ENCODE measurements around the gene AIPL1.
A peak's percentile ranks its signal among the peaks of the same experiment; 100 is the strongest.

The AIPL1 gene

DNA sequence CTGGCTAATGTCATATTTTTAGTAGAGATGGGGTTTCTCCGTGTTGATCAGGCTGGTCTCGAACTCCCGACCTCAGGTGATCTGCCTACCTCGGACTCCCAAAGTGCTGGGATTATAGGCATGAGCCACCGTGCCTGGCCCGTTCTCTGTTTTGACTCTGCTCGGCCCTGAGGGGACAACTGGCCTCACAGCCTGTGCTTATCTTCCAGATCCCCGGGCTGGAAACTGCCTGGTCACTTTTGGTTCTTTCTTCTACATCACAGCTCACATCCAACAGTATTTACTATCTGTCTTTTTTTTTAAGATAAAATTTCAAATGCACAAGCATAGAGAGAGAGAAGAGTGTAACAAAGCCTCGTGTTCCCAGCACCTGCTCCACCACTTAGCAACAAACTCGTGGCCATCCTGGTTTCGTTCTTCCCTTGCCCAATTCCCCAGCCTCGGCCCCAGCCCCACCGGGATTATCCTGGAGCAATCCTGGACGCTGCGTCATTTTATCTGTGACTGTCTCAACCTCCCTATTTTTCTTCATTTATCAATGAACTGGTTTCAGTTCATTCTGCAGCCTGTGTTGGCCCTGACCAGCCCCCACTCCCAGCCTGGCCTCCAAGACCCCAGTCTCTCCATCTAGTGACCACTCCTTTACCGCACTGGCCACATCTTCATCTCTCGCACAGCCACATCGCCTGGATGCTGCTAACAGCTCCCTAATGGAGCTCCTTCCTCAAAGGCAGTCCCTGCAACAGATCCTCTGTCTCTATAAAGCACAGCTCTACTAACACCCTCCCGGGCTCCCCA, 30.5 kb upstream of the AIPL1 start:
- DNase-seq (ENCODE audit: low read depth), result no peak

DNA sequence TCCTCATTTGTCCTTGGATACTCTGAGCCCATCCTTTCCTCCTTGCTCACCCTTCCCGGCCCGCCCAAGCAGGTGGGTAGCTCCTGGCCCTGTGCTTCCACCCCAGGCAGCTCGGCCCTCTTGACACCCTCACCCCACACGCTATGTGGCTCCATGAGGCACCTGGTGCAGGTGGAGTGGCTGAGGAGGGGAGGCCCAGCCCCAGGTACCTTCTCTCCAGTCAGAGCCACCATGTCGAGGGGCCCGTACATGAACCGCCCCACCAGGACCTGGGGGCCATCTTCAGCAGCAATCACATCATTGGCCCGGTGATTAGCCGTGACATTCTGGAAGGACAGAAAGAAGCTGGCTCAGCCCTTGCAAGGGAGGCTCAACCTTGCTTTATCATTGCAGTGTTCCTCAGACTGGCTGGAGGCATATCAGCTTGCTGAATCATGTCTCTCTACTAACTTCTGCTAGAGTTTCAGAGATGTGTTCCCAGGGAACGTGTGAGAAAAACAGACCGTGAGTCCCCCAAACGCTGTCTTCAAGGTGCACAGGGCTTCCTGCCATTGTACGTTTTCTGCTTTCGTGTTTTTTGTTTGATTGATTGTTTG, 29.6 kb upstream of the AIPL1 start:
- no peak for DNase-seq (ENCODE audit: low read depth)

DNA sequence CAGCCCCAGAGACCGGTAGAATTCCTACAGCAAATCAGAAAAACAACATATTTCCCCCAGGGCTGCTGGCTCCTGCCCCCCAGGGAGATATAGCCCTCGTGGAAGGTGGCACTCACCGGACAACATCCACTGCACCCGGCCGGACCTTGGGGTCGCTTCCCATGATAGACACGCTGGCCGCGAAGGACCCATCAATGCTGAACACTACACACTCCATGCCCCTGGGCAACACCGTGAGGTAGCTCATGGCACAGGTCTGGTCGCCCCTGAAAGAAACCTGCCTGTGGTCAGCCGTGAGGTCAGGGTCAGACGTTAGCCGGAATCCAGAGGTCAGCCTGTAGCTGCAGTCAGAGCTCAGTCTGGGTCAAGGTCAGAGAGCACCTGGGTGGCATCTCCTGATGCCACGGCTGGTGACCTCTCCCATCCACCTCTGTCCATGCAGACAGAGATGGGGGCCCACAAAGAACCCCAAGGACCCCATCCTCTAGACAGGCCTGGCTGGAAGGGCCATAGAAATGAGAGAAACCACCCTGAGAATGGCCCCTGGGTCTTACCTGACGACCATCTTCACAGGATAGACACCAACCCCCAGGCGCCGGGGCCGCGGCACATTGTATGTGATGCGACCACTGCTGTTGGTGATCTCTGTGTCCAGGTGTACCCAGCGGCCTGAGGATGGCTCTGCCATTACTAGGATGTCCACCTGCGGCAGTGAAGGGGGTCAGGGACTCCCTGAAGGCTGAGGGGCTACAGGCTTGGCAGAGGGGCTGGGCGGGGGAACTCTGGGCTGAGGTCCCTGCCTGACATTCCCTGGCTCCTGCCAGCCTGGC, 28.9 kb upstream of the AIPL1 start:
- DNase-seq (ENCODE audit: low read depth), result no peak

DNA sequence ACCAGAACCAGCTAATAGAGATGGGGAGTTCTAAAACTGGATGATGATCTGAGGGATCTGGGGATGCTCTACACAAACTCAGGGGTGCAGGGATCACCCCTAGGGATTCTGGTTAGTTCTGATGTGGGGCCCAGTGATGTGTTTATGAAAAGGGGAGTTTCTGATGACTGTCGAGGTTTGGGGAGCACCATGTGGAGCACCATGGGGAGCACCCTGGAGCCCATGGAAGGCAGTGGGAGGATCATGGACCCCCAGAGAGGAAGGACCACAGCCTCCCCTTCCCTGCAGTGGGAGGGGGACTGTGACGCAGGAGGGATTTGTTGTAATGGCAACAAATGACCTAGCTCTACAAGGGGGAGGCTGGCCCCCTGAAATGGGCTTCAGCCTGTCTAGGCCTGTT, 27.8 kb upstream of the AIPL1 start:
- no peak for DNase-seq (ENCODE audit: low read depth)

DNA sequence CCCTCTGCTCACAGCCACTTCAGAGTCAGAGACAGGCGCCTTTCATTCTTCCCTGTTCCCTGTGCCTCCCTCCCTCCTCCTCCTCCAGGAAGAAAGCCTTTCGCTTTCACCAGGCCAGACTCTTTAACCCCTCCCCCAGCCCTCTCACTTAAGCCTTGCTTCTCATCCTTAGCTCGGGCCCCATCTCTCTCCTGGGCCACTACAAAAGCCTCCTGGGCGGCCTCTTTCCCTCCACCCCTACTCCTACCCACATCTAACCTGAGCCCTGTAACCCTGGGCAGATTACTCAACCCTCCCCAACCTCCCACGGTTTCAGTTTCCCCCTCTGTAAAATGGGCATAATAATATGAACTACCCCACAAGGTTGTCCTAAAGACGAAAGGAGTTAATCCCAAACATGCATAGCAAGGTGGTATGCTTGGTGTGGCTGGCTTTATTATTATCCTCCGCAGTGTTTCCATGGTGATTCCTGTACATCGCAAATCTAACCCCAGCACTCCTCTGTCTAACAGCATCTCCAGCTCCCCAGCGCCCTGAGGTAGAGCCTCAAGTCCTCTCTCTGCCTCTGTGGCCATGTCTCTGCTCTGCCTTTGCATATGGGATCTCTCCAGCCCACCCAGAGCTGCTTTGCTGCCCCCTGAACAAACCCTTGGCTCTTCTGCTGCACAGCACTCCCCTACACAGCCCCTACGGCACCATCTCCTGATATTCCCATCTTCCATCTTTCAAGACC, 27.0 kb upstream of the AIPL1 start:
- DNase-seq (ENCODE audit: low read depth), result no peak

DNA sequence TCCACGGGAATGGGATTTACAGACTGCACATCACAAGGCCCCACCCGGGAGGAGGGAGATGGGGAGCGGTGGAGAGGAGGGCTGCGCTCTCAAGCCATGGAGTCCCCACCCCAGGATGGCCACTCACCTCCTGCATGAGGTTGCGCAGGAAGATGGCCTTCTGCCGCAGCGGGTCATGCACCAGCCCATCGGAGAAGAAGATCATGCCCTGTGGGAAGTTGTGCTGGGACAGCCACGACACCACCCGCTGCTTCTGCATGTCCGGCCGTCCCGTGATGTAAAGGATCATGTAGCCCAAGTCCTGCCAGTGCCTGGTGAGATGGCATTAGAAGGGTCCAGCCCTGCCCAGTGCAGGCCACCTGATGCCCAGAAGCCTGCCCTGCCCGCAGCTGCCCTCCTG, 26.3 kb upstream of the AIPL1 start:
- no peak for DNase-seq (ENCODE audit: low read depth)

DNA sequence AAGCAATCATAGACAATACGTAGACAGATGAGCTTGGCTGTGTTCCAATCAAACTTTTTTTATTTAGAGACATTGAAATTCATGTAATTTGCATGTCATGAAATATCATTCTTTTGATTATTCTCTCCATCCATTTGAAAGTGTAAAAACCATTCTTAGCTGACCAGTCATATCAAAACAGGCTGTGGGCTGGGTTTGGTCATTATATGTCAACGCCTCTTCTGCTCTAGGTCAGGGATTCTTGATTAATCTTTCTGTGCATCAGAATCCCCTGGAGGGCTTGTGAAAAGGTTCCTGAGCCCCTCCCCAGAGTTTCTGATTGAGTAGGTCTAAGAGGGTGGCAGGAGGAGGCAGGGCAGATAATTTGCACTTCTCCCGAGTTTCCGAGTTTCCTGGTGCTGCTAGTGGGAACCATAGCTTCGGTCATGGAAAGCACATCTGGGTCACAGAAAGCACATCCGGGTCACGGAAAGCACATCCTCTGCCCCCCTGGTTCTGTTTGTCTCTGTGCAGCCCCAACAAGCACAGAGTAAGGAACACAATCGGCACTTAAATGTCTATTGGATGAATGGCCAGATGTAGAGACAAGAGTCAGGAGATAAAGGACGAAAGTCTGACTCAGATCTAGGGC, 25.7 kb upstream of the AIPL1 start:
- DNase-seq (ENCODE audit: low read depth), result no peak

DNA sequence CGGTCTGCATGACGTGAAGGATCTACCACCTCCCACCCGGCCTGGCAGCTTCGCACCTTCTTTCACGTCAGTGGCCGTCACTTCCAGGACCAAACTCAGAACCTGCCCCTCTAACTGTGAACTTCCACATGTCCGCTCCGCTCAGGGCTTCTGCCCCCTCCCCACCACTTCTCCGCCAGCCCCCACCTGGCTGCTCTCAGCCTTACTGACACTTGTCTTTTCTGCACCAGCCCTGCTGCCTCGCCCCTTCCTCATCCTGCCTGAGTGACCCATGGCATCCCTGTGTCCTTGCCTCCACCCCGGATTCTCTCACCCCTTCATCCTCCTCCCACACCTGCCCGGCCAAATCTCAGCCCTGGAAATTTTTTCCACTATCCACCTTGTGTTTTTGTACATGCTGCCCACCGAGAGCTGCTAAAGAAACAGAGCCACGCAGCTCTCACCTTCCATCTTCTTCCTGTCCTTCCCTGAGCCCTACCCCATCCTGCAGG, 23.6 kb upstream of the AIPL1 start:
- no peak for DNase-seq (ENCODE audit: low read depth)

DNA sequence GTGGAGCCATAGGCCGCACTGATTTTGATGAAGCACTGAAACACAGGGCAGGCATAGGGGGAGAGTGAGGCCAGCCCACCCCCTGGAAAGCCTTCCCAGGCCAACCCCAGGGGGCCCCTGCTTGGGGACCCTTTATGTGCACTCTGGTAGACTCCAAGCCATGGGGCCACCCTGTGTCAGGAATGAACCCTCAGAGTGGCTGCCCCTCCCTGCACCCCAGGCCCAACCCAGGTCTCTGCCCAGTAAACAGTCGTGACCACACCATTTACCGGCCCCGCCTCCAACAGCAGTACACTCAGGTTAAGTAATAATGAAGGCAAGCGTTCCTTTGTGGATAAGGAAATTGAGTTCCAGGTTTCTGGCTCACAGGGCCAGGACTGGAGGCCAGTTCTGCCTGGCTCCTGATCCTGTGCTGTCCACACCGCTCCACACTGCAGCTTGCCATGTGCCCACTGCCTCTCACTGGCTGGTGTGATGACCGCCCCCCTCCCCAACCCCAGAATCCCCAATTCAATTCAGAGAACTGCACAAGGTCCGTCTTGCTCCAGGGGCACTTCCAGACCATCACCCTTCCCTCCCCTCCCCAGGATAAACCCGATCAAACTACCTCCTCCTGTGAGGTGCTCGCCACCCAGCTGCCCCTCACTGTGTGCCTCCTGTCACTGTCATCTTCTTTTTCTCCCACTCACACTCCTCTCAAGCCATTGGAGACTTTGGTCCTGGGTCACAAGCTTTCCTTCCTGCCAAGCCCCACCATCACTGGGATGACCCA, 23.0 kb upstream of the AIPL1 start:
- no peak for DNase-seq (ENCODE audit: low read depth)

DNA sequence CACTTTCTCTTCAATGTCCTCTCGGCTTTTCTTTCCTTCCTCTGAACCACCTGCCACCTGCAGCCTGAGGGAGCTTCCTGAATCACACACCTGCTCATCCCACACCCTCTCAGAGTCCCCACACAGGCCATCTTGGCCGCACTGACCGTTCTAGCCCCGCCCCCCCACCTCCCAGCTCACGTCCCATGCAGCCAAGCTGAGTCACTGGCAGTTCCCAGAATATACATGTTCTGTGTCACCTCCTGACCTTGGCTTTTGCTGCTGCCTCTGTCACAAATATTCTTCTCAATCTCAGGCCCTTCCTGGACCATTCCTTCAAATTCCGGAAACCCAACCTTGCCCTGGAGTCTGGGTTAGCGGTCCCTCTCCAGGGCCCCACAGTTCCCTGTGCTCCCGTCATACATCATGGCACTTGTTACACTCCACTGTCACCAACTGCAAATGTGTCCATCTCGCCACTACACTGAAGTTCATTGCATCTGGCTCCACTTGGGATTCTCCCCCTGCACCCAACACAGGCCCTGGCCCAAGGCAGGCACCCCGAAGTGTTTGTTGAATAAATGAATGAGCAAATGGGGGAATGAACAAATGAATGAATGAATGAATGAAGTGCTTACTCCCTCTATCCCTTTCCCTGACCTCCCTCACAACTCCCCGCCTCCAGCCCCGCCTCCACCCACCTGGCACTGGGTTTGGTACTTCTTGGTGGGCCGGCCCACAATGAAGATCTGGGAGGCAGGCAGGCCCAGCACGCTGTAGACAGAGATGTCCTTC, 22.2 kb upstream of the AIPL1 start:
- DNase-seq (ENCODE audit: low read depth), result no peak

DNA sequence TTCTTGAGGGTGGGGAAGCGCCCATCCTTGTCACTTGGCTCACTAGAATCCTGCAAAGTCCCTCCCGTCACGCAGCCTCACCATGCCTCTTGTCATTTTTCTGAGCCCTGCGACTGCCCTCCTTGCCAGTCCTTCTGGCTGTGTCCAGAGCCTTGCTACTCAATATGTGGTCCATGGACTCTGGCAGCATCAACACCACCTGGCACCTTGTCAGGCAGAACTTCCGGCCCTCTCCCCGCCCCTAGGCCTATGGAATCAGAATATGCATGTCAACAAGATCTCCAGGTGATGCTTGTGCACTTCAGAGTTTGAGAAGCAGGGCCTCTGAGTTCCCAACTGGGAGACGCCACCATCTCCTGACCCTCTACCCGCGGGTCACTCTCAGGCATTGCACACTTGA, 21.4 kb upstream of the AIPL1 start:
- no peak for DNase-seq (ENCODE audit: low read depth)

DNA sequence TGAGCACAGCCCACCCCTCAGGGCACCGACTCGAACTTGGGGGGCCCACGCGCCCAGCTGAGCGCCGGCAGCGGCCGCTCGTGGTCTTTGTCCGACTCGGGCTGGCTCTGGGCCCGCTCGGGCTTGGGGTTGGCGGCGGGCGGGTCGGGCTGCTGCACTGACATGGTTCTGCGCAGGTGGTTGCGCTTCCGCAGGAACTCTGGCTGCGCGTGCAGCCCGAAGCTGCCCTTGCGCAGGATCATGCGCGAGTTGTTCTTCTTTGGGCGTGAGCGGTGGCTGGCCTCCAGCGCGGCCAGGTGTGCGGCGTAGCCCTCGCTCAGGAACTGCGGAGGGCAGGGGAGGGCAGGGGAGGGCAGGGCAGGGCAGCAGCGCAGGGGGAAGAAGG, 20.4 kb upstream of the AIPL1 start:
- peak; percentile 21 for DNase-seq (ENCODE audit: low read depth)

DNA sequence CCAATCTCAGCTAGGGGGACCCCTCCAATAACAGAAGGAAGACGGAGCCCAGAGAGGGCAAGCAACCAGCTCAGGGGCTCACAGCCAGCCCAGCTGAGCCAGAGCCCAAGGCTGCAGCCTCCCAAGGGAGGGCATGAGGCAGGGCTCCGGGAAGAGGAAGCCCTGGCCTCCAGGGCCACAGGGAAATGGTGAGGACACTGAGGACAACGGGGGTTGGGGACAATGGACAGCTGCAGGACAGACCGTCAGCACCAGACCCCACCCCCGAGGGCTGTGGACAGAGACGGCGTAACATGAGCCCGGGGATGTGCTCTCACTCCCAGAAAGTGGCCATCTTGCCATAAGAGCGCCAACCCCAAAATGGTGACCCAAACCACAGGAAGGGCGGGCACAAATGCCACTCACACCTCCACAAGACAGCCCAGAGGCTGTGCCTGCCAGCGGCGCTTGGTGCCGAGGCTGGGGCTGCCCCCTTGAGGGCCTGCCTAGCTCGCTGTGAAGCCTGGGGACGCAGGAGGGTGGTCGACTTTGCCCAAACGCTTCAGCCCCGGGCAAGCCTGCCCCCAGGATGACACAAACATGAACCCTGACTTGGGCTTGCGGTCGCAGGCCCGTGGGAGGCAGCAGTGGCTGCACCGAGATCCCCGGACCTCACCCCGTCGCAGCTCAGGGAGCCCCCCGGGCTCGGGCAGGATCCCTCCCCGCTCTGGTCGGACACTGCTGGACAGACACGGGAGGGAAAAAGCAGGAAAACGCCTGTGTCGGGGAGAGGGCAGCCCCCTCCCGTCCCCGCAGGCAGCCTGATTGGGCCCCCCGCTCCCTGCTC, 19.8 kb upstream of the AIPL1 start:
- no peak for DNase-seq (ENCODE audit: low read depth)

DNA sequence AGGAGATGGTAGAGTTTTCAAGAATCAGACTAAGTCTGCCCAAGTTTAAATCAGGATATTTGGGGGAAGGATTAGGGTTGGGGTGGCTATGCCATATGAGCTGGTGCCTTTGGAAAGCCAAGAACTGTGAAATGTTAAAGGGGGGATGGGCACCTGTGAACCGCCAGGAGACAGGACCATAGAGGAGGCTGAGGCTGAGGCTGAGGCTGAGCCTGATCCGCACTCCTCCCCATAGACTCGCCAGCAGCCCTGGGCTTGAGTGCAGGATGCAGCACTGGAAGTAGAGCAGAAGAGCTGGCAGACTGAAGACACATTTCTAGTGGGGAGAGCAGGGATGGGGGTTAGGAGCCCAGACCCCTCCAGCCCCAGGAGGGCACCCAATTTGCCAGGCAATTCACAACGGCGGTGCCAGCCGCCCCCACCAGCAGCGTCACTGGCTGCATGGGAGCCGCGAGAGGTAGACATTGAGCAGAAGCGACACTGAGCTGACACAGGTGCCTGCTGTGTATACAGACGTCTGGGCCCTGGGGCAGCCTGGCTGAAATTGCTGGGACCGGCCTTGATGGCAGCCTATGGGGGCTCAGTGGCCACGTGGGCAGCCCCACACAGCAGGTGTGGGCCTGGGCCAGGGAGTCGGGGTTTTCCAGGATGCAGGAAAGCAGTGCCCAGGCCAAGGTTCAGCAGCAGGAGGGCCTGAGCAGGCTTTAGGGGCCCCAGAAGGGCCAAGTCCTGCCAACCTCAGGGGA, 18.5 kb upstream of the AIPL1 start:
- DNase-seq (ENCODE audit: low read depth), result no peak

DNA sequence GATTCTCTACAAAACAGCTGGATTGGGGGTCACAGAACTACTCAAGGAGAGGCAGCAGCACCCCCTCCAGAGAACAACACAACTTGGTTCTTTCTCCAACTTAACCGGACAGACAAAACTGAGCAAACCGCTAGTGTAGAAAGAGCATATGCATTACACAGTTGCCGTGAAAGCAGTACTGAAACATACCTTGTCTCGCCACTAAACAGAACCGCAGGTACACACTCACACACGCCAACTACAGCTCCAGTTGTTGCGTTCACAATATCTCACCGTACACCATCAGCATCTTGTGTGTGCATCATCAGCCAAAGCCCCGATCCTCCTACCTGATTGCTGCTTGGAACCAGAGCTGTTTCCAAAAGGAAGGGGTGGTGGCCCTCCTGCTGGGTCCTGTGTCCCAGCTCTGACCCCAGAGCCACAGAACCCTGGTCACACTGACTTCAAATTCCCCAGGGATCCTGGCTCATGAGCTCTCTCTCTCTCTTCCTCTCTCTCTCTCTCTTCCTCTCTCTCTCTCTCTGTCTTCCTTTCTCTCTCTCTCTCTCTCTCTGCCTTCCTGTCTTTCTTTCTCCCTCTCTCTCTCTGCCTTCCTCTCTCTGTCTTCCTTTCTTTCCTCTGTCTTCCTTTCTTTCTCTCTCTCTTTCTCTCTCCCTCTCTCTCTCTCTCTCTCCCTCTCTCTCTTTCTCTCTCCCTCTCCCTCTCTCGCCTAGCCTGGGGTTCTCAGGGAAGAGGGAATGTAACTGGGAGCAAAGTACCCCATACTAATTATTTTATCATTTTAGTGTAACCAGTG, 17.7 kb upstream of the AIPL1 start:
- DNase-seq (ENCODE audit: low read depth), result no peak

DNA sequence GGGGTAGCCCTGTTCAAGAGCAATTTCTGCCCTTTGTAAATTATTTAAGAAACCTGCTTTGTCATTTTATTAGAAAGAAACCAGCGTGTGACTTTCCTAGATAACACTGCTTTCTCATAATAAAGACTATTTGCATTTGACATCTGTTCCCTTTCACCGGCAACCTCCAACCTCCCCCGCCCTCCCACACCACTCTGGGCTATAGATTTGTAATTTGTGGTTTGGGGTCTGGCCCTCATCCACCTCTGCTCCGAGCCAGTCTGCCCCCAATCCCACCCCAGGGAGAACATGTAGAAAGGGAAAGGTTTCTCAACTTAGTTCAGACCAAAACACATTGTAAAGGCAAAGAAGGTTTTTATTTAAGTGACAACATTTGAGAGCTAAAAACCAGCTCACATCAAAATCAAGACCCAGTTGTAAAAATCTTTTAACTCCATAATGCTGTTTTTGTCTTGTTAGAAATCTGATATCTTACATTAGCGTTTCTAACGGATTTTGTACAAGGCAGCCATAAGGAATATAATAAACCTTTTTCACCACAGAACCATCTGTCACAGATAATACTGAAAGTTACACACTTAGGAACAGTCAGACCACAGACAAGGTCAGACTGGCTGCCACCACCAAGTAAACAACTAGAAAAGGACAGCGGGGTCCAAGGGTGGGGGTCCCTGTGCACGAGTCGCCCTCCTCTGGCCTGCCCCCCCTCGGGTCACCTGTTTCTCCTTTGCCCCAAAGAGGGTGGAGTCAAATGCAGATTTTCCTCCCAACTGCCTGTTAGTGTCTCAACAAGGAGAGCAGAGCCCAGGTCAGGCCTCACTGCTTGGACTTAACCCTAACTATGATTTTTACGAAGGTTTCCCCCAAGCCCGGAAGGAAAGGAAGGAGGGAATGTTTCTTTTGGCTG, 16.3 kb upstream of the AIPL1 start:
- no peak for DNase-seq (ENCODE audit: low read depth)

DNA sequence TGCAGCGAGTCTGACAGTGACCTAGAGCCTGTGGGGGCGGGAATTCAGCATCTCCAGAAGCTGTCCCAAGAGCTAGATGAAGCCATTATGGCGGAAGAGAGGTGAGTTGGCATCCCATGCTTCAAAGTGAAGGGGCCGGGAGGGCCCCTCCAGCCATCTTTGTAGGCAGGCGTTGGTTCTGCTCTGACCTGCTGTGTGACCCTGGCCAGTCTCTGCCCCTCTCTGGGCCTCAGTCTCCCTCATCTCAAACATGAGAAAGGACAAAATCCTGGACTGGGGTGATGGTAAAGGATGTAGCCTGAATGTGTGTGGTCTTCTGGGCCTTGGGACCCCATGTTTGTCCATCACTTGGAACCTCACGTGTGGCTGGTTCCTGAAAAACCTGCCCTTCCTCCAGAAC, 14.4 kb upstream of the AIPL1 start:
- DNase-seq (ENCODE audit: low read depth), result no peak
